GM19395 (cell line): Measurements from ENCODE around the gene DNM2.
"Not testable (repeated sequence)": the region's sequence is repeated elsewhere in the genome, so short reads cannot be mapped to it uniquely, and the experiment has no call there.

Experiments used
- ATAC-seq: cut with Tn5 transposase; IDR thresholded peaks from one replicate; pipeline ENCODE4 v1.9.1; 2021; ENCODE audit warnings: mild to moderate bottlenecking, moderate library complexity; ENCODE audit not compliant: unreplicated experiment

DNM2 gene

GRCh38 chr19:10717356-10718204 lies at the start of gene DNM2:
Gene DNM2 (plus strand): TSS chr19:10718079. CDS start chr19:10718243, 164 bp downstream.
- peak; percentile 88 for ATAC-seq

- no peak for ATAC-seq
Observed at GRCh38 chr19:10669246-10669645, 48.6 kb upstream of the DNM2 start.

GRCh38 chr19:10670182-10670581 lies 47.7 kb upstream of the DNM2 start:
- no peak for ATAC-seq

- no peak for ATAC-seq
Observed at GRCh38 chr19:10670876-10671804, 46.7 kb upstream of the DNM2 start.

- ATAC-seq: not testable (repeated sequence)
Observed at GRCh38 chr19:10671922-10672321, 46.0 kb upstream of the DNM2 start.

- not testable (repeated sequence) for ATAC-seq
Observed at GRCh38 chr19:10675214-10675613, 42.7 kb upstream of the DNM2 start.

GRCh38 chr19:10677751-10678150 lies 40.1 kb upstream of the DNM2 start:
- no peak for ATAC-seq

GRCh38 chr19:10678813-10679212 lies 39.1 kb upstream of the DNM2 start:
- no peak for ATAC-seq

GRCh38 chr19:10679743-10680142 lies 38.1 kb upstream of the DNM2 start:
- no peak for ATAC-seq

- ATAC-seq: no peak
Observed at GRCh38 chr19:10680545-10681135, 37.2 kb upstream of the DNM2 start.

- no peak for ATAC-seq
Observed at GRCh38 chr19:10681658-10682057, 36.2 kb upstream of the DNM2 start.

GRCh38 chr19:10682397-10683063 lies 35.3 kb upstream of the DNM2 start:
- ATAC-seq: no peak

GRCh38 chr19:10683064-10683426 lies 34.8 kb upstream of the DNM2 start:
- ATAC-seq: no peak

- ATAC-seq: no peak
Observed at GRCh38 chr19:10683582-10683981, 34.3 kb upstream of the DNM2 start.

- no peak for ATAC-seq
Observed at GRCh38 chr19:10685210-10685609, 32.7 kb upstream of the DNM2 start.

GRCh38 chr19:10686193-10686592 lies 31.7 kb upstream of the DNM2 start:
- ATAC-seq: no peak

- no peak for ATAC-seq
Observed at GRCh38 chr19:10686661-10687517, 31.0 kb upstream of the DNM2 start.

GRCh38 chr19:10687518-10688288 lies 30.2 kb upstream of the DNM2 start:
- no peak for ATAC-seq
